Endothelial cell of umbilical vein (primary cell): ENCODE measurements around the gene RAB39A.
"Not testable (repeated sequence)": the region's sequence is repeated elsewhere in the genome, so short reads cannot be mapped to it uniquely, and the experiment has no call there.

Experiments
- CTCF ChIP-seq, 2 donors: IDR thresholded peaks; 1 replicate in 1 of 2; 2 replicates in 1 of 2; pipeline ENCODE4 v1.5.1; 2011; ENCODE audit warnings: low read length in 2 of 2, mild to moderate bottlenecking in 2 of 2, moderate library complexity in 2 of 2, control low read depth in 1 of 2, inconsistent platforms in 1 of 2, low read depth in 1 of 2; ENCODE audit not compliant: insufficient read depth in 1 of 2; ENCODE audit errors: extremely low read depth in 1 of 2
- EZH2 ChIP-seq: IDR thresholded peaks from 2 replicates; pipeline ENCODE4 v1.6.1; 2012; ENCODE audit warnings: borderline replicate concordance, low read depth, mild to moderate bottlenecking, moderate library complexity, low read length, inconsistent platforms; ENCODE audit not compliant: severe bottlenecking
- FOS ChIP-seq: IDR thresholded peaks from 2 replicates; pipeline ENCODE4 v1.6.1; 2011; ENCODE audit warnings: mild to moderate bottlenecking, low read length, moderate library complexity, borderline replicate concordance; ENCODE audit not compliant: insufficient read depth
- POLR2A ChIP-seq: IDR thresholded peaks from 2 replicates; pipeline ENCODE4 v1.6.1; 2012; ENCODE audit warnings: low read depth, mild to moderate bottlenecking, control low read depth, low read length
- POLR2AphosphoS5 ChIP-seq: IDR thresholded peaks from 2 replicates; pipeline ENCODE4 v1.6.1; 2012; ENCODE audit warnings: low read depth, mild to moderate bottlenecking, control low read depth, low read length, moderate library complexity; ENCODE audit not compliant: insufficient read depth

- not testable (repeated sequence) for TF ChIP-seq CTCF (IDR thresholded peaks at IDR 0.05; ENCODE audit: extremely low read depth in 1 of 2, insufficient read depth in 1 of 2, low read depth in 1 of 2, low read length in 2 of 2); POLR2AphosphoS5; POLR2A; EZH2; FOS
Observed at GRCh38 chr11:107923519-107923918, 4.7 kb upstream of the RAB39A start.
